Measurements from ENCODE around the gene ERCC6L2.

GRCh38 chr9:95836072-95836471, 39.4 kb upstream of the ERCC6L2 start:
- TF ChIP-seq CTCF (IDR thresholded peaks at IDR 0.05; ENCODE audit: insufficient read depth, low read length, poor library complexity, severe bottlenecking) = no peak
- no peak for TF ChIP-seq EZH2phosphoT487 (conservative IDR thresholded peaks at IDR 0.05; ENCODE audit: low read length)

Measured in SU-DHL-6 (cell line).